HG03378 (cell line): ENCODE data around the gene CDH13.

Experiments
- ATAC-seq: cut with Tn5 transposase; IDR thresholded peaks from one replicate; pipeline ENCODE4 v1.9.1; 2021; ENCODE audit warnings: mild to moderate bottlenecking, moderate library complexity; ENCODE audit not compliant: unreplicated experiment

CDH13 gene

DNA sequence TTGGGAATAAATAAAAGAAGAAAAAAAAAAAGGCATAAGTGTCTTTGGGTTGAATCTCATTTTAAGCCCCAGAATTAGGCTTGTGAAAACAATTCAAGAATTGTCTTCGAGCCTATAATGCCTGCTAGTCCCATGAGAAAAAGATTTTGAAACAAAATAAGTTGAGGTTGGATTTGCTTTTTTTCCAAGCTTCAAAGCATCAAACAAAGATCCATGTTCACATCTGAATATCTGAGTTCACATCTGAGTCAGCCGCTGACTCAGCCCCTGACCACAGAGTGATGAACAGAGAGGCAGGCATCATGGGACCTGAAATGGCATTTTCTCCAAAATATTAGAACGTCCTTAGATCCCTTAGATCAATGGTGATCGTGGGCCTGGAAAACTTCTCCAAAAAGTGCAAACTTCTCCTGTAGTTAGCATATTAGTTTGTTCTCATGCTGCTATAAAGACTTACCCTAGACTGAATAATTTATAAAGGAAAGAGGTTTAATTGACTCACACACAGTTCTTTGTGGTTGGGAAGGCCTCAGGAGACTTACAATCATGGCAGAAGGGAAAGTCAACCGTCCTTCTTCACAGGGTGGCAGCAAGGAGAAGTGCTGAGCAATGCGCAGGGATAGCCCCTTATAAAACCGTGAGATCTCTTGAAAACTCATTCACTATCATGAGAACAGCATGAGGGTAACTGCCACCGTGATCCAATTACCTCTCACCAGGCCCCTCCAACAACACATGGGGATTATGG, 886.4 kb downstream of the CDH13 start:
- no peak for ATAC-seq

DNA sequence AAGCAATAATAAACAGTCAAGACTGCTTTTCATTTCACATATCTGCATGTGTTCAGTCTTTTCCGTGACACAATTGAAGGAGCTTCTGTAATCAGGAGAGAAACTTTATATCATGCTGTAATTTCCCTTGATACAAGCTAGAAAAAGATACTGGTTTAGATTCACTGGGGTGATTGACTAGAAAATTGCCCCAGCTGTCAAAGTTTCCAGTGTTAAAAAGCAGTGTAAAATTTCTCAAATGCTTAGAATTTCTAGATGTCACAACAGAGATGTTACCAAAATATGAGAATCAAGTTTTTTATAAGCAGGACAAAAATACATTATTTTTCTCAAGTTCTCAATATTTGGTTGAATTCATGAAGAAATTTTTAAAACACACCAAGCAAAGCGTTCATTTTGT, 888.6 kb downstream of the CDH13 start:
- ATAC-seq = no peak

DNA sequence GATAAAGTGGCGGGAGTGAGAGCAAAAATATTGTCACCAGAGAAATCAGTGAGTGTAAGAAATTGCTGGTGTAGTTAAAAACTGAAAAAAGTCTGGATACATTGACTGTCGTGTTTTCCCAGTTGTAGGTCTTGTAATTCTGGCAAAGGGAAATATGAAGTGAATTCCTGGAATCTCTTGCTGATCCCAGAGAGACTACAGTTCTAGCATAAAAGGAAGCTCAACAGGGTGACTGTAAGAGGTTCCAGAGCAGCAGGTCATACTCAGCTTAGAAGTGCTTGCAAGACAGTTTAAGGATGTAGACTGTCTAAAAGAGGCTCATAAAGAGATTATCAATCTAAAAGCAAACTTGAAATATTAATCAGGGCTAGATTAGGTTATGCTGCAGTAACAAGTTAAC, 890.2 kb downstream of the CDH13 start:
- ATAC-seq = no peak

DNA sequence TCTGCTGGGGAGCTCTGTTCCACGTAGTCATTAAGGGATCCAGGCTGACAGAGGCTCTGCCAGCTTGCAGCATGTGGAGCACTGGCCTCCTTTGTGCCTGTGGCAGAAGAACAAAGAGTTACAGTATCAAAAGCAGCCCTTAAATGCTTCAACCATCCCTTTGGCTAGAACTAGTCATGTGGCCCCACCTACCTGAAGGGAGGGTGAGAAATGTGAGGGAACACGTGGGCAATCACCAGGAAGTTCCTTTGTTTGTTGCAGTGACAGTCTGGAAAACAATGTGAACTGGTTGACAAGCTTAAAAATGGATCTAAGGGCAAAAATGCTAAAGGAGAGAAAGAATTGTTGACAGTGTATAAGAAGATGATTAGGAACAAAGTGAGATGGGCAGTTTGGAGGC, 890.6 kb downstream of the CDH13 start:
- no peak for ATAC-seq

DNA sequence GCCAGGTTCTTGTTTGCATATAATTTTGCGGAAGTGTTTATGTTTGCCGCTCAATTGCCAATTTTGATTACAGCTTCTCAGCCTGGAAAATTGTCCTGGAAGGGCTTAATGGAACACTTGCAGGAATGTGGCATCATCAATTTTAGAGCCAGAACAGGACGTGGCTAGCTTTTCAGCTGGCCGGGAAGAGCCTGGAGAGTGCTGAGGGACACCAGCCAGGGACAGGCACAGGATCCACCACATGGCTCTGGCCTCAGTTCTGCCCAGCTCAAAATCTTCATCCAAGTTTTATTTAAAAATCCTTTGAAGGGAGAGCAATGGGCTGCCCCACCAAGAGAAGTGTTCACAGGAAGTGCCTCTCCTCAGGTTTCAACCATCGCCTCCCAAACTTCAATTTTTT, 893.8 kb downstream of the CDH13 start:
- ATAC-seq = no peak

DNA sequence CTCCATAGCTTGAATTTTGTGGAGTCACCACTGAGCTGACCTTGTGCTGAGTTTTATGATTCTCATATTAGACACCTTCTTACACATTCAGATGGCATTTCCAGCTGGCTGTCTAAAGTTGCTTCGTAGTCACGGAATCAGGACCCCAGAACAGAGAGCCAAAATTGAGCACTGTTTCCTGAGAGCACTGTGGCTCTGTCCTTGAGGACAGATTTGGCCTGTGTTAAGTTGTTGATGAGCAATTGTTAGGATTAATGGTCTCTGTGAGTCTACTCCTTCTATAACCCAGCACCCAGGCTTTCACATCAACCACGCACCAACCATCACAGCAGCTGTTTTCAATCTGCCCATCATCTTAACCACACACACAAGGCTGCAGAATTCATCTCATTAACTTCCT, 903.5 kb downstream of the CDH13 start:
- ATAC-seq = no peak

DNA sequence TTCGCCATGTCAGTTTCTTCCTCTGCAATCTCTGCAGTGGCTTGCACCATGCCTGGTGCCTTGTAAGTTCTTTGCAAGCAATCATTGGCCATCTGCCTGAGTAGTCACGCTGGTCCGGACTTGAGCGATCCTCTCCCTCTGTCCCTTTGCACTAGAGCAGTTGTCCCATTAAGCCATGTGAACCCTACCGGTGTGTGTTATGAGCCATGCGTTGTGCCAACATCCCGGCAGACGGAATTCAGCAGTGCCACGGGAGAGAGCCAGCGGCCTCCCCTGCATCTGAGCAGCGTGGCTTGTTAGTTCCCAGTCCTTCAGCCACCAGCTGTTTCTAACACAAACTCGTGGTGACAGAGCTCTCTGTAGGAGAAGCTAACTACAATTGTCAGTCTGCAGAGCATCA, 905.9 kb downstream of the CDH13 start:
- ATAC-seq = no peak

DNA sequence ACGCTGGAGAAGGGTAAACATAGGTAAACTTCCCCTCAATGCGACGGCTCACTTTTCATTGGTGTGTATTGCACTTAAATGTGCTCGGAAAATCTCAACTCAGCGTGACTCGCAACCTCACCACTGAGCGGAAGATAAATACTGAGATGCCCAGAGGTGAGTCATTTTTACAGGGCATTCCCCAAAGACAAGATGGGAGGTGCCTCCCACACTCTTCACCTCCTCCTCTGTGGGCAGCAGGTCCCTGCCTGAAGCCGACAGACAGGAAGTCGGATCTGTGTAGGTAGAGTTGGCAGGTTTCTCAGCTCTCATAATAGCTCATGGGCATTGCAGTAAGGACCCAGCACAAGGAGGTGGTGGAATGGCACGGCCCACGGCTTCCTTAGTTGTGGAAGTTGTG, 906.4 kb downstream of the CDH13 start:
- ATAC-seq = no peak

DNA sequence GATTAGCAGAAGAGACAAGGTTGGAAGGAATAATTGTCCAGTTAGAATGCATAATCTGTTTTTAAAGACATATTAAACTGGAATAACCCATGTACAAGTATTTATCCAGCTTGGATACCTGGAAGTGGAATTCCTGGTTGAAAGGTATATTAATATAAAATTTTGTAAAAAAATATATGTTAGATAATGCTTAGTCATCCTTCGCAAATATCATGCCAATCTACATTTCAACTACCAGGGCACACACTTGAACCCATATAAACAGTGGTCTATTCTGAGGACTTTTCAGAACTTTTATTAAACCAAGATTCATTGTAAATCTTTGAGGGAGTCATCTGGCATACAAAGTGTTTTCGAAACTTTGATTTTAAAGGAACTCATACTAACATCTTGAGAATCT, 911.9 kb downstream of the CDH13 start:
- no peak for ATAC-seq

DNA sequence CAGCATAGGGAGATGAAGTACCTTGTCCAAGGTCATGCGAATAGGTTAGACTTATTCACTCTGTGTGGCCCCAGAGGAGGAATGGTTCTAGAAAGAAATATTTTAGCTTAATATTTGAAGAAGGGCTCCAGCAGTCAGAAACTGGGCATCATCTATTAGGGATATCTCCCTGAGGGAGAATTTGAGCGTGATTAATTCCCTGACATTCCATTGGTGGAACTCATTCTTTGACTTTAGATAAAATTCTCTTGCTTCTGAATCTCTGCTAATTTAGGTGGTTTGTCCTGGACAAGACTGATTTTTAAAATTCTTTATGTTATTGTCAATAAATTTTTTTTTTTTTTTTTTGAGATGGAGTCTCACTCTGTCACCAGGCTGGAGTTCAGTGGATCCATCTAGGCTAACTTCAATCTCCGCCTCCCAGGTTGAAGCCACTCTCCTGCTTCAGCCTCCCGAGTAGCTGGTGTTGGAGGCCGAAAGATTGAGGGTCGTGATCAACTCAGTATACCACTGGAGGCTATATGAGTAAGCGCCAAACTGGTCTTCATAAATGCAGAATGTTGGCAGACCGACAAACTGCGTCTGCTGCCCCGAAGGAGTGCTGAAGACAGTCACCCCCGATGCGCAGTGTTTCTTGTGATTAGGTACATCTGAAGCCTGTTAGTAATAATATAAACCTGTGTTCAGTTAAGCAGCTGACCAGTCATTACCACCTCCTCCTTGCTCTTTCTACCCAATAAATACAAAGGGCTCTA, 913.1 kb downstream of the CDH13 start:
- no peak for ATAC-seq

DNA sequence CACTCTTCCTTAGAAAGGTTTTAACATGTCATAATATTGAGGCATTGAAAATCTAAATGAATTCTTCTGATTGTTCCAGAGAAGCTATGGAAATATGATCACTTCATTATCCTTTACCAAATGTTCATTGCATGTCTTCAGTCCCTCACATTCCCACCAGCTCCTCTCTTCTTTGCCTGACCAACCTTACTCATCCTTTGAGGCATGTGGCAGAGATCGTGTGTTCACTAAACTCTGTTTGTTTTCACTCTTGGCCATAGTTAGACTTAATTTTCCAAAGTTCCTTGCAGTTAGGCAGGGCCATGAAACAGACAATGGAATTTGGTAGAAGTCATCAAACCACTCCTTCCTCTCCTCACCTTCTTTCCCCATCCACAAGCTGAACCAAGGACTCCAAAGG, 914.5 kb downstream of the CDH13 start:
- ATAC-seq = no peak

DNA sequence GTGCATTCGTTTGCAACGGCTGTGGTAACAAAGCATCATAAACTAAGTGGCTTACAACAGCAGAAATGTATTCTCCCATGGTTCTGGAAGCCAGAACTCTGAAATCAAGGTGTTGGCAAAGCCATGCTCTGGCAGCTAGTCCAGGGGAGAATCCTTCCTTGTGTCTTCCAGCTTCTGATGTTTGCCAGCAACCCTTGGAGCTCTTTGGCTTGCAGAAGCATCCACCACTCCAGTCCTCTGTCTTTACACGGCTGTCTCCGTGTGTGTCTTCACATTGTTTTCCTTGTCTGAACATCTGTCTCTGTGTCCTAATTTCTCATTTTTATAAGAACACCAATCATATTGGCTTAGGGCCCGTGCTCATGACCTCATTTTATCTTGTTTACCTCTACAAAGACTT, 915.7 kb downstream of the CDH13 start:
- no peak for ATAC-seq

DNA sequence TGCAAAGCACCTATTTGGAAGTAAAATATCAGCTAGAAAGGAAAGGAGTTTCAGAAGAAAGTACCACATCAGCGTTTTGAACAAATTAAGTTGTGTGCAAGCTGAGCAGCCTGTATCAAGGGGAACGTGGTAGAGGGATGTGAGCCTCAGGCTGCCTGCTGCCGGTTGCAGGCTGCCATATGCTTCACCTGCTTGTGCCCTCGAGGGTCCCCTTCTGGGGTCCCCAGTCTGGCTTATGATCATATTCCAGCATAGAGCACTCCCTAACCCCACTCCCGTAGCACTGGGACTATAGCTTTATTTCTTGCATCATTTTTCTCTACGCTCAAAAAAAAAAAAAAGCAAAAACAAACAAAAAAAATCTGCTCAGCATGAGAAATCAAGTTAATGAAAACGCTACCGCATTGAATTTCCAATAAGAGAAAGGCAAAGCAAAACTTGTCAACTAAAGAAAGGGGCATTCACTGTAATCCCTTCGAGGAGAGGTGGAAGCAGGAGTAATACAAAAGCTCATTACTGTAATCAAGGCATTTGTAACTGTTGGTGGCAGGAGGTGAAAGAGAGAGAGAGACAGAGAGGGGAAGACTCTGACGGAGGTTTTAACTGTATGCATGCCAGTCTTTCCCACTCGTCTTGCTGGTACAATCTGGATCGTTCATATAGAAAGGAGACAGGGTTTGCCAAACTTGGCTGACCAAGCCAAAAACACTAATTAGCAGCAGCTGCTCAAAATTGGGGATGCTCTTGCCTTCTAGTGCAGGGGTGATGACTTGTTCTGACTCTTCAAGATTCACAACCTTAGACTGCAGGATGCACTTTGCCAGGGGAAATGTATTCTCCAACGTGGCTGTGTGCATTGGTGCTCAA, 922.8 kb downstream of the CDH13 start:
- ATAC-seq = no peak

DNA sequence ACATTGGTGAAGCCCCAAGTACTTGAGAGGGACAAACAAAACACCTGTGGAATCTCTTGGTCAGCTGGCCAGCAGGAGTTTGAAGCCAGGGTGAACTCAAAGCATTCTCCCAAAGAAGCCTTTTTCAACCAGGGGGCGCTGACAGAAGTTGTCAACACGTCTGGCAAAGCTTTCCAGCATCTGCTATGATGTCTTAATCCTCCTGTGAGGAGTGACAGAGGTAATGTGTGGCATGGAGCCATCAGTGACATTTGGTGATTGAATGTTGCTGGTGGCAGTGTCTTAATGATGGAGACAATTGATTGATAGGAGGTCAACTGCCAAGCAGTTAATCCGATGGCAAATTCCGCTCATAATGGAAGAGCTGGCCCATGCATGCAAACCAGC, 923.4 kb downstream of the CDH13 start:
- ATAC-seq = no peak

DNA sequence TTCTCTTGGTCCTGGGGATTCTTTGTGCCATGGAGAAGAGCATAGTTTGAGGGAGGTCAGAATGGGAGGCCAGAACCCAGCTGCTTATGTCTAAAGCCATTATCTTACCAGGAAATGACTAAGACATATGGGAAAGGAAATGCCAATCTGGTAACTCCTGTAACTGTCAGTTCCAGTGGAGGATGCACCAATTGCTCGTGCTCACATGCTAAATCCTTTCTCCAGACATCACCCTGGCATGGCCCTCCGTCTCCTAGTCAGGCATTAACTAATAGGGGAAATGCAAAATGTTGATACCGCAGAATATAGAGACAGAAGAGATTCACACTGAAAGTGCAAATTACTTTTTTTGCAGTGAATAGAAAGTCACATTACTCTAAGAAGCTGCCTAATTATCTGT, 925.5 kb downstream of the CDH13 start:
- ATAC-seq = no peak

DNA sequence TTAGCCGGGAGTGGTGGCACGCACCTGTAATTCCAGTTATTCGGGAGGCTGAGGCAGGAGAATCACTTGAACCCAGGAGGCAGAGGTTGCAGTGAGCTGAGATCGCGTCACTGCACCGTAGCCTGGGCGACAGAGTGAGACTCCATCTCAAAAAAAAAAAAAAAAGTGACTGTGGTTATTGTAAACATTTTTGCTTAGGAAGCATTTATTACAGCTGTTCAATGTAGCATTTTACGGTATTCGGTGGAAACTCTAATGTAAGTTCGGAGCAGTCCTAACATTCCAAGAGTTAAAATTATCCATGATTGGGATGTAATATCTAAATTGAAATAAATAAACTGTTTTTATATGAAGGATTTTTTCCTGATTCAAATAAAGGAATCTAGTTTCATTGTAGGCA, 926.2 kb downstream of the CDH13 start:
- ATAC-seq = no peak

DNA sequence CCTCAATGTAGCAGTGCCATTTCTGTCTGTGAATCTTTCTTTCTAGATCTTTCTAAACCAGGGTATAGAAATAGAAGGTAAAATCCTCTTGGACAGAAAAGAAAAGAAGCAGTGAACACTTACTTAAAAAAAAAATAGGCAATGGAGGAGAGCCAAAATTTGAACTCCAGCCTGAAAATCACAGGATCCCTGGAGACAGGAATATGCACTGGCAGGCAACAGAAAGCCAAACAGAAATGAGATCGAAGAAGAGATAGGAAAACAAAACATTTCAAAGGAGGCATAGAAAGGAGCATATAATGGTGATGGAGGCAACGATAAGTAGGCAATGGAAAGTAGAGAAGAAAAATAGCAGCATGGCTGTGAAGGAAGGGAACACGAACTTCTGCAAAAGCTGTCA, 927.3 kb downstream of the CDH13 start:
- no peak for ATAC-seq

DNA sequence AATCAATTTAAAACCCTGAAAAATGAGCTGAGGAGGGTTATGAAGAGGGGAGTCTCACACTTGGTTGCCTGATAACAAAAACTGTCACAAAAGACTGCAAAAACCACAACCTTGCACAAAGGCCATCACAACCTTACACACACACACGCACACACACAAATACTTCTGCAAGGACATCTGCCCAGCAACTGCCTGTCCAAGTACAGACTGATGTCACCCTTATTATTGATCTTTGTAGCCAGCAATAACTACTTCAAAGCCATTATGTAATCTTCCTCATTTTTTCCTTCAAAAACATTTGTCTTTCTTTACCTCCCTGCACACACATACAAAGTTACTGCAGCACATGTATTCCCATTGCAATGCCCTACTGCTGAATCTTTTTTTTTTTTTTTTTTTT, 927.8 kb downstream of the CDH13 start:
- ATAC-seq = no peak

DNA sequence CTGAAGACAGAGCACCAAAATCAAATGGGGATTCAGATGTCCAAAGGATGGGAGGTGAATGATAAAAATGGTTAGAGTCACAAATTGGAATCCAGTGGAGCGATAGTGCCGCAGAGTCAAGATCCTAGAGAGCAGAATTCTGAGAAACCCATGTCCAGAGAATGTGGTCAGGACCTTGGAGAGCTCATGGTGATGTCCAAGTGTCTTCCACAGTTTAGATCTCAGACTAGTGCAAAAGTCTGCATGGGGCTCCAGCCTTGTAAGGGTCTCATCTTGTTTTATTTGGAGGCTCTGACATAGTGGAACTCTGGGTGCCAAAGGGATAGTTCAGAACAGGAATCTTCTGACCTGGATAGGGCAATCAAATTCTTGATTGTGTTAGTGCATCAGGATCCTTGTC, 935.1 kb downstream of the CDH13 start:
- ATAC-seq = no peak

DNA sequence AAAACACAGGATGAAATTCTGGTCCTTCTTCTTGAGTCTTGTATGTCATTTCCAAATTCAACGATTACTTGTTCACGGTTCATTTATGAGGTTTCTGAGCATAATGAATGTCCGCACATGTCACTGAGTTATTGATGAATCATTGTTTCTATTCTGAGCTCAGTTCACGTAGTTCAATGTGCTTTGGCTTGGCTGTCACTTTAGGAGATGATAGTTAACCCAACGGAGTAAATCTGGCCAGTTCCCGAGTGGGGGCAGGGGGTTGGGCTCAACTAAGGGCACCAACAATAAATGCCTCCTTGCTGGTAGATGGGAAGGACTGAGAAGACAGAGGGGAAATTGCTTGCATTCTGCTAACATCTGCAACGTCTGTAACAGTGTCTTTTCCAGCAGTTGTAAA, 941.6 kb downstream of the CDH13 start:
- ATAC-seq = no peak

DNA sequence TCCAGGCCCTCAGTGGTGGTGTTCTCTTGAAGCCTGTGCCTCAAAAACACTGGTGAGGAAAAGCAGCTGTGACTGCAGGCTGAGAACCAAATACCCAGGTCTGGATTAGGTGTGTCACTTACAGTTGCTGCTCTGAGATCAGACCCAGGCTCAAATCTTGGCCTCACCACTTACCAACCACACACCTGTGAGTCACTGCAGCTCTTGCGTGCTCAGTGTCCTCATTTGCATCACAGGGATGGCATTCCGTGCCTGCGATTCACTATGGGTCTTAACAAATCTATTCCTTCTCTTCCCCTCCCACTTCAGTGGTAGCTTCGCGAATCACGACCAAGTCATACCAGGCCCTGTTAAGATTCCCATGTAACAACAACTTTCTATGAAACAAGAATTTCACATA, 947.6 kb downstream of the CDH13 start:
- ATAC-seq = no peak
